Mucosa of gallbladder (tissue), 1 donor: ENCODE results near the gene GOLGA6L10. TPM values are rescaled to one million over a fixed set of nuclear protein-coding genes. Genes with fewer than 3 reads are reported as not detected.
"Not testable (repeated sequence)": the region's sequence is repeated elsewhere in the genome, so short reads cannot be mapped to it uniquely, and the experiment has no call there.

Experiments used
- DNase-seq: peaks from one replicate; pipeline ENCODE4 v3.0.0-alpha.2; 2020; ENCODE audit warnings: low spot score
- total RNA-seq: library from RNA; stranded (reverse); gene quantifications from one replicate; pipeline ENCODE4 v1.2.1, GENCODE V29; 2021
- donor health status: DM: no; HTN: no; CAD: no.

GOLGA6L10 gene
- total RNA-seq, 1 donor from 2014 or later: 1.6 TPM

DNA sequence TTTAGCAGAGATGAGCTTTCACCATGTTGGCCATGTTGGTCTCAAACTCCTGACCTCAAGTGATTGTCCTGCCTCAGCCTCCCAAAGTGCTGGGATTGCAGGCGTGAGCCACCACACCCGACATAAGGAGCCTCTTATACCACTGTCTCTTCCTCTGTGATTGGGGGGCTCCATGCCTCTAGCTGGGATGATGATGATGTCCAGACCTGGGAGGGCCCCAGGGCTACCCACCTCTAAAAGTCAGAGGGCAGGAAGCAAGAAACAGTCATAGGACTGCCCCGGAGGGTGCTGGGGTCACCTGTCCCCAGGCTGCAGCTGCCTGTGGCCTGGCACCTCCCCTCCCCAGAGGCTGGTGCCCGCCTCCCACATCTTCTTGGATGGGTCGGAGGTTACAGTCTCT lies 5.4 kb downstream of the GOLGA6L10 start:
- DNase-seq: not testable (repeated sequence)

- DNase-seq: not testable (repeated sequence)
These were observed 6.5 kb downstream of the GOLGA6L10 start for GRCh38 chr15:82342632-82343374.

DNA sequence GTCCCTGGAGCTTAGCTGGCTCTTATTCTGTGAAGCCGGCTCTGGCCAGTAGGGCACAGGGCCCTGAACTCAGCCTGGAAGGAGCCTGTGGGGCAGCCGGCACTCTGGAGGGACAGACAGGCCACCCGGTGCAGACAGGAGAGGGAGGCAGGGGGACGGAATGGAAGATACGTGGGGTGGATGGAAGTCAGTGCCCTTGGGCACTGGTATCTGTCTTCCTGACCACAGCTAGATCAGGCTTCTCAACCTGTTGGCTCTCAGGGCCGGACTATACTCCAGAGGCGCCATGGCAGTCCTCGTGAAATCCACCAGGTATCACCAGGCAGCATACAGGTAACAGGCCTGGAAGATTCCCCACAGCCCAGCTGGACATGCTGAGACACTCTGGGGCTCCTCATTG lies 10.7 kb downstream of the GOLGA6L10 start:
- DNase-seq: not testable (repeated sequence)

DNA sequence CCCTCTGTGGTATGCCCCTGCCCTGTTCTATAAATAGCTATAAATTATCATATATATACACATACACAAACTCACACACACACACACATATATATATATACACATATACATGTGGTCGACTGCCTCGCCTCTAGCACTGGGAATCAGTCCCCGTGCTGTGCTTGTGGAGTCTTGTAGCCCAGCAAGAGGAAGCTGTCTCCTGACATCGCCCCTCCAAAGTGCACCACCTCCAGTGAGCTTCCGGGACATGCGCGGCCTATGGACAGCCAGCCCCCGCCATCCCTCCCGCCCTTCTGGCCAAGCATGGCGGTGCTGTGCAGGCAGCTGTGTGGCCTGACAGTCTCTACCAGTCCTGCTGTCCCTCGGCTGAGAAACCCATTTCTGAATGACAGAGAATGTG lies 11.2 kb downstream of the GOLGA6L10 start:
- not testable (repeated sequence) for DNase-seq

DNA sequence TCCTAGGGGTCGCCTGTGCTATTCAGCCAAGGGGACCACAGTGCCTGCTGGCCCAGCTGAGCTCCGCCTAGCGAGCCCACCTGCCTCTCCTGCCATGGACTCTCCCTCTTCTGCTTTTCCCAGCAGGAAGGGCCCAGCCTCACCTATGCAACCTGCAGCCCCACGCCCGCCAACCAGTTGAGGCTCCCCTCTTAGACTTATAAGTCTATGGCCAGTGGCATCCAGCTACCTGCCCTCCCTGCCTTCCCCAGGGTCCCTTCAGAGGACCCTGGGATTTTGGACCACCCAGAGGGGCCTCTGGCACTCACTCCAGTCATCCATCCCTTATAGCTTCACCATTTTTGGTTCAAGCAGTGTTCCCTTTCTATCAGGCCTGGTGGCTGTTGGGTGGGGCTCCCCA lies 12.2 kb downstream of the GOLGA6L10 start:
- DNase-seq: not testable (repeated sequence)

DNA sequence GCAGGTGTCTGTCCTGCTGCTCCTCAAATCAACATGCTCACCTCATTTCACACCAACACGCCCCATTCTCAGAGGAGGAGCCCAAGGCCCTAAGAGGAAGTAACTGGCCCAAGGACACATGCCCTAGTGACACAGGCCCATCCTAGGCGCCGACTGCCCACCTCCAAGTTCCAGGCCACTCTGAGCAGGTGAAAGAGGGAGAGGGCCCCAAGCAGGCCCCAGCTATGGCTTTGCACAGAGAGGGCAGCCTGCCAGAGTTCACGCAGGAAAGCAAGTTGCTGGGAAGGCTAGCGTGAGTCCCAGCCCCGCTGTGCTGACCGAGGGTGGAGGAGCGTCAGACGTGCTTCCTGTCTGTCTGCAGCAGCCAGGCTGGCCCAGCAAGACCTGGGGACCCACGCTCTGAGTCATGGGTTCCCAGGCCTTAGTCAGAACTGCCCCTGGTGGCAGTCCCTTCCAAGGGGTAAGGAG lies 13.1 kb downstream of the GOLGA6L10 start:
- DNase-seq: not testable (repeated sequence)

DNA sequence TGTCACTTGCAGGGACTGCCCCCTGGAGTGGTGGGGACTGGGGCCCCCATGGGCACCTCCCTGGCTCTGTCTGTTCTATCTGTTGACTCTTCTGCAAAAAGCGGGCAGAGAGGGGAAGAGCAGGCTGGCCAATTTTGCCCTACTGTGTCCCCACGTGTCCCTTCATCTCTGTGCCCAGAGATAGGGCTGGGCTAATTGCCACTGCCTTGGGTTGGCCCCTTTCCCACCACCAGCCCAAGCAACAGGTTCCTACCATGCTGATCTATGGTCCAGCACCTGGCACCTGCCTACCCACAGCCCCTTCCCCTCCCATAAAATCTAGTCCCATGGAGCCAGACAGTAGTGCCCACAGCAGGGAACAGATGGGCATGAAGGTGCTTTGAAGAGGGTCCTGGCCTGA lies 14.3 kb downstream of the GOLGA6L10 start:
- DNase-seq: not testable (repeated sequence)

GRCh38 chr15:82334554-82334932 lies 14.7 kb downstream of the GOLGA6L10 start:
- DNase-seq: not testable (repeated sequence)

GRCh38 chr15:82333603-82334553 lies 15.4 kb downstream of the GOLGA6L10 start:
- DNase-seq: not testable (repeated sequence)

DNA sequence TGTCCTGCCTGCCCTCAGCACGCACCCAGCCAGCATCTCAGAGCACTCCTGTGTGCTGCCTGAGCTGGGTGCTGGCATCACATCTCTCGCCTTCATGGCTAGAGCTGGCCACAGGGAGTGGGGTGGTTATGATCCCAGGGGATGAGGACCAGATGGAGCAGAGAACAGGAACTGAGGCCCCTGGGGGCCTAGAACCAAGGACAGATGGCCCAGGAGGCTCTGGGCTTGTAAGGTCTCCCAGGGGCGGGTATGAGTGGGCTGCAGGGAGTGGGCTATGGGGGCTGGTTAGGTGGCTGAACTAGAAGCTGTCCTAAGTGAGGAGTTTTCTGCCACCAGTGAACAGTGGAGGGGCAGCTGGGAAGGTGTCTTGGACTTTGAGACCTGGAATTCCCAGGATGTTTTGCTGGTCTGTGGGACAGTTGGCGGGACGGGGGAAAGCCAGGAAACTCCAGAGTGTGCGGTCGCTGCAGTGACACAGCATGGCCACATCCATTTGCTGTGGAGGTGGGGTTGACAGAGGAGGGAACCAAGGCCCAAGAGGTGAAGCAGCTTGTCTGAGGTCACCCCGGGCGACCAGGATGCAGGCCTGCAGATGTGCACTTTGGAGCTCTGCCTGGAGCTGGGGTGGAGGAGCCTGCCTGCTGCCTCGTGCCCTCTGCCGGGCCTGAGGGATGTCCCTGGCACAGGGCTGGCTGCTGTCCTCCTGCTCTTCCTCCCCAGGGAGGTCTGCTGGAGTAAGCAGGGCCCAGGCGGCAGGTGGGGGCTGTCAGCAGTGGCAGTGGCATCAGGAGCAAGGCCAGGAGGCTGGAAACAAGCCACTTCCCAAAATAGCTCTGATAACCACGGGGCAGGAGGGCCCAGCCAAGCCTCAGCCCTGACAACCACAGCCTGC lies 16.3 kb downstream of the GOLGA6L10 start:
- DNase-seq: not testable (repeated sequence)

- DNase-seq: not testable (repeated sequence)
These were observed 17.5 kb downstream of the GOLGA6L10 start for GRCh38 chr15:82331576-82332304.

GRCh38 chr15:82330921-82331320 lies 18.4 kb downstream of the GOLGA6L10 start:
- DNase-seq: not testable (repeated sequence)

- not testable (repeated sequence) for DNase-seq
These were observed 20.2 kb downstream of the GOLGA6L10 start for GRCh38 chr15:82329039-82329438.

- DNase-seq: not testable (repeated sequence)
These were observed 21.9 kb downstream of the GOLGA6L10 start for GRCh38 chr15:82327372-82327771.

DNA sequence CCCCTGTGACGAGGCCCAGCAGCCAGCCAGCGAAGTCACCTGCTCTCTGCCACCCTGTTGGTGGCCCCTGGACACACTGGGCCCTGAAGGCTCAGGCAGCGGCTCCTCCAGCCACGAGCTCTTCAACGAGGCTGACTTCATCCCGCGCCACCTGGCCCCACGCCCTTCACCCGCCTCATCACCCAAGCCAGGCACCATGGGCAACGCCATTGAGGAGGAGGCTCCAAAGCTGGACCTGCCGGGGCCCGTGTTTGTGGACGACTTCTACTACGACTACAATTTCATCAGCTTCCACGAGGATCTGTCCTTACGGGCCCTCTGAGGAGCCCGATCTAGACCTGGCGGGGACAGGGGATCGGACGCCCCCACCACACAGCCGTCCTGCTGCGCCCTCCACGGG lies 22.4 kb downstream of the GOLGA6L10 start:
- not testable (repeated sequence) for DNase-seq

- not testable (repeated sequence) for DNase-seq
These were observed 23.6 kb downstream of the GOLGA6L10 start for GRCh38 chr15:82325646-82326045.

DNA sequence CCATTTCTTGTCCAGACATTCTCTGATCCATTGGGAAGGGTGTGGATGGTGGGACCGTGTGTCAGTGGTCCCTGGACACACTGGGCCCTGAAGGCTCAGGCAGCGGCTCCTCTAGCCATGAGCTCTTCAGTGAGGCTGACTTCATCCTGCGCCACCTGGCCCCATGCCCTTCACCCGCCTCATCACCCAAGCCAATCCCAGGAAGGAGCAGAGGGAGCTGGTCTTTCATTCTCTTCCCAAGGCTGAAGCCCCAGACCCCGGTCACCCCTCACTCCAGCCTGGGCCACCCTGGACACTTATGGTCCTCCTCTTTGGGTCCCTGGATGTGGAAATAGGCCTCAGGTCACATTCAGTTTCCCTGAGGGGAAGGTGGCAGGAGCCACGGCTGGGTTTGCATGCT lies 24.4 kb downstream of the GOLGA6L10 start:
- not testable (repeated sequence) for DNase-seq

GRCh38 chr15:82322488-82322887 lies 26.8 kb downstream of the GOLGA6L10 start:
- not testable (repeated sequence) for DNase-seq

DNA sequence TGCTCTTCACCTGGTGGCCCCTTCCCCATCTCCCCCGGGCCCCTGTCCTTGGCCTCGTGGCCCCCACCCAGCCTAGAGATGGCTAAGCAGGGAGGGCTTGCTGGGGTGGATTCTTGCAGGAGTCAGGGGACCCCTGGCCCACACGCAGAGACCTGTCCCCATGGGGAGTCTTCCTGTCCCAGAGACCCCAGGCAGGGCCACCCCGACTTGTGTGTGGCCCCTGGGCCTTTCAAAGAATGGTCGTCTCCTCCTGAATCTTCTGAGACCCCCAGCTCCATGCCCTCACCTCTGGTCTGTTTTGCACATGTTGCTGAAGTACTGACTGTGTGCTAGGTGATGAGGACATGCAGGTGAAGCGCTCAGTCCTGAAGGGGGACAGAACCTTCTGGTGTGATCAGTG lies 28.4 kb downstream of the GOLGA6L10 start:
- not testable (repeated sequence) for DNase-seq

- DNase-seq: not testable (repeated sequence)
These were observed 29.6 kb downstream of the GOLGA6L10 start for GRCh38 chr15:82319522-82320278.
